Stimulated activated CD8-positive, alpha-beta memory T cell treated with anti-CD3 and anti-CD28 coated beads, Interleukin-15, amount 100 ng/mL, for 4 hours (primary cell): Measurements from ENCODE around the gene PHAF1.
"Not testable (repeated sequence)": the region's sequence is repeated elsewhere in the genome, so short reads cannot be mapped to it uniquely, and the experiment has no call there.

Experiments
- DNase-seq, 2 donors: peaks; one replicate each; pipeline ENCODE4 v3.0.0-alpha.2; 2020; ENCODE audit warnings: low read depth in 2 of 2

The PHAF1 gene

DNA sequence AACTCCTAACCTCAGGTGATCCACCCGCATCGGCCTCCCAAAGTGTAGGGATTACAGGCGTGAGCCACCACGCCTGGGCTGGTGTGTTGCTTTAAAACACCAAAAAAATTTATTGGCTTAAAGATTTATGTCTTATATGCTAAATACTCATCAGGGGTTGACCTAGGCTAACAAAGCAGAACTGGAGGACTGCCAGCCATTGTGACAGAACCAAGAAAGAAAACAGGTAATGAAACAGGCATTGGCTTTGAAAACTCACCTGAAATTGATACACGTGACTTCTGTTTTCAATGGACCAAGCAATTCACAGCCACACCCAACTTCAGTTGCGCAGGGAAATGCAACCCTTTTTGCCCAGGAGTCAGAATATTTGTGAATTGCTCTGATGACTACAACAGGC, 4.9 kb upstream of the PHAF1 start:
- no peak for DNase-seq

GRCh38 chr16:67105246-67105645, 4.5 kb upstream of the PHAF1 start:
- DNase-seq, result no peak

- no peak for DNase-seq
Measured at GRCh38 chr16:67105881-67106280, 3.9 kb upstream of the PHAF1 start.

- DNase-seq, result no peak
Measured at GRCh38 chr16:67108489-67108888, 1.3 kb upstream of the PHAF1 start.

DNA sequence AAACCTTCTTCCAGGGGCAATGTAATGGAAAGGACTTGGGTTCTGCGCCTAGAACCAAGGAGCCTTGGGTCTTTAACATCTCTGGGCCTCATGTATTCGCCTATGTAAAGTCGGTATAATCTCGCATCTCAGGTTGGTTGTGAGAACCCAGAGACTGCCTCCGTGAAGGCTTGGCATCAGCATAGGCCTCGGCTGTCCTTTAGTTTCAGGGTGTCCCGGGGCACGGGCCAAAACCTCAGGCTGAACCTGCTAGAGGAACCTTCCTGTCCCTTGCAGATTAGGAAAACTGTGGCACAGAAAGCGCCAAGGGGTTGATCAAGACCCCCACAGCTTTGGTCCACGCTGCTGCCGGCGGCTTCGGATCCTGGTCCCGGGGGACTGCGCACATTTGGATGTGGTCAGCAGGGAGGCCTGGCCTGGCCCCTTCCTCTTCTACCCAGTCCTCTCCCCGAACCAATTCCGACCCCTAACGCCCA, 772 bp upstream of the PHAF1 start:
- DNase-seq, result no peak

DNA sequence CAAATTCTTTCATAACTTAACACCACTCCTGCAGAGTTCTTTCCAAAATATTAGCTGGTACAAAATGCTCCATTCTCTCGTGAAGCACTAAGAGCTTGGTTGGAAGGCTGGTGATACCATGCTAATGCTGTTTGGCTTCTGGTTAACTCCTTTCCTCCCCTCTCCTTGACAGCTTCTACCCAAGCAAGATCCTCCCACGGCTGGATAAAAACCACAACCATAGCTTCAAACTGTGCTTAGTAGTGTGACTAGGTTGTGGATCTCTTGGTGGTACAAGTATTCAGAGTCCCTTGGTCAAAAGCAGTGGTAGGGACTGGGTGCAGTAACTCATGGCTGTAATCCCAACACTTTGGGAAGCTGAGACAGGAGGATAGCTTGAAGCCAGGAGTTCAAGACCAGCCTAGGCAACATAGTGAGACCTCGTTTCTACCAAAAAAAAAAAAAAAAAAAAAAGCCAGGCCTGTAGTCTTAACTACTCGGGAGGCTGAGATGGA, 2.3 kb downstream of the PHAF1 start:
- DNase-seq, result no peak

DNA sequence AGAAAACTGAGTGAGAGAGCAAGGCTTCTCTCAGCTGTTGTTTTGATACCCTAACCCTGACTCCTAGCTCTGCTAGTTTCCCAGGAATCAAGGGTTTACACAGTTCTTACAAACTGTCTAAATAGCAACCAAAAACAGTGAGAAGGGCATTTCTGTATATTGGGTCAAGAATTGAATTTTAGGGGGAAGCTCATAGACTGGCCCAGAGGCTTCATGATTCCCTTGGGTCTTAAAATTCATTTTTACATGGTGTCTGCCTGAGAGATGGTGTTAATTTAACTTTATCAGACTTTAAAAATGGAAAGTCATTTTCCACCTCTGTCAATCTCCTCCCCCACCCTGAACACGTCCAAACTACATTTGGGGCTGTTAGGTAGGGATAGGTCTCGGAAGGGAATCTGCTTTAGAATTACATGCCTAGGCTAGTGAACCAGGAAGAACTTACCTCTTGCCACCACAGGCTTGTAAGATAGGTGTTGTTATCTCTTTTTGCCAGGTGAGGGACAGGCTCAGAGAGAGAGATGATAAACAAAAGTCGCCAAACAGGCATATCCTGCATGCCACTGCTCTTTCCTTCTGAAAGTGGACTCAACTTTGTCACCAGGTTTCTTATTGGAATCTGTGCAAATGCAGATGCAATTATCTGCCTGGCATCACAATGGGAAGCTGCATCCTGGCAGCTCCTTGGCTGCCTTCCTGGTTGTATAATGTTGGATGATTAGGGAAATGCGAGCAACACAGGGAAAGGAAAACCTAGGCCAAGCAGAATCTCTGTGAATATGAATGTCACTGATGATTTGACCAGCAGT, 3.1 kb downstream of the PHAF1 start:
- DNase-seq, result no peak

- no peak for DNase-seq
Measured at GRCh38 chr16:67114793-67115192, 5.1 kb downstream of the PHAF1 start.

DNA sequence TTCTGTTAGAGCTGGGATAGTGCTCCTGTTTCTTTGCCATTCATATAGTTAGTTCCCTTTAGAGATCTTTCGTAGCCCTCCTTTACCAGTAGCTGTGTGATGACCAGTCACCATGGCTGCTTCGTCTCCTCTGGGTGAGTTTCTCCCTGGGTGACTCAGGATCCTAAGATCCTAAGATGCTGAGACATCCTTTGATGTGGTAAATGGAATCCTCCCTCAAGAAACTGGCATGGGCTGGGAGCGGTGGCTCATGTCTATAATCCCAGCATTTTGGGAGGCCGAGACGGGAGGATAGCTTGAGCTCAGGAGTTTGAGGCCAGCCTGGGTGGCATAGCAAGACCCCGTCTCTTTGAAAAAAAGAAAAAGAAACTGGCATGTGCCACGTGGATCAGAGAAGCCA, 5.9 kb downstream of the PHAF1 start:
- no peak for DNase-seq

- DNase-seq, result no peak
Measured at GRCh38 chr16:67116388-67117311, 6.9 kb downstream of the PHAF1 start.

- DNase-seq, result no peak
Measured at GRCh38 chr16:67117716-67118115, 8.0 kb downstream of the PHAF1 start.

DNA sequence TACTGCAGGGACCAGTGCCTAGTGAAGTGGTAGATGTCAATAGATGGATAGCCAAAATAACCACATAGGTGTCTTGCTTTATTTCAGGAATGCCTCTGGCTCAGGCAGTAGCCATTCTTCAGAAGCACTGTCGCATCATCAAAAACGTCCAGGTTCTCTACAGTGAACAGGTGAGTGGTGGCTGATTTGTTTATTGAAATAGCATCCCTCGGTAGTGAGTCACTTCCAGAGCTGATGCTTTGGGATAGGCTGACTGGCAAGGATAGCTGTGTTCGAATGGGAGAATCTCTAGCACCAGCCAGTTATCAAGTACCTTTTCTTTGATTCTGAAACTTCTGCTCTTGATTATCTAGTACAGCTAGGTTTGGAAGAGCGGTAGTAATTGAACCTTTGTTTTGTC, 10.3 kb downstream of the PHAF1 start:
- no peak for DNase-seq

DNA sequence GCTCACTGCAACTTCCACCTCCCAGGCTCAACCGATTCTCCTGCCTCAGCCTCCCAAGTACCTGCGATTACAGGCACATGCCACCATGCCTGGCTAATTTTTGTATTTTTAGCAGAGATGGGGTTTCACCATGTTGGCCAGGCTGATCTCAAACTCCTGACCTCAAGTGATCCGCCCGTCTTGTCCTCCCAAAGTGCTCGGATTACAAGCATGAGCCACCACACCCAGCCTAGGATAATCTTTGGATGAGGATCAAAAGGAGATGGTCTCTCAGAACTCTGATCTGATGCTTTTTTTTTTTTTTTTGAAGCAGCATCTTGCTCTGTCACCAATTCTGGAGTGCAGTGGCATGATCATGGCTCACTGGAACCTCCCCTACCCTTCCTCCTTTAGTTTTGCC, 13.1 kb downstream of the PHAF1 start:
- not testable (repeated sequence) for DNase-seq

DNA sequence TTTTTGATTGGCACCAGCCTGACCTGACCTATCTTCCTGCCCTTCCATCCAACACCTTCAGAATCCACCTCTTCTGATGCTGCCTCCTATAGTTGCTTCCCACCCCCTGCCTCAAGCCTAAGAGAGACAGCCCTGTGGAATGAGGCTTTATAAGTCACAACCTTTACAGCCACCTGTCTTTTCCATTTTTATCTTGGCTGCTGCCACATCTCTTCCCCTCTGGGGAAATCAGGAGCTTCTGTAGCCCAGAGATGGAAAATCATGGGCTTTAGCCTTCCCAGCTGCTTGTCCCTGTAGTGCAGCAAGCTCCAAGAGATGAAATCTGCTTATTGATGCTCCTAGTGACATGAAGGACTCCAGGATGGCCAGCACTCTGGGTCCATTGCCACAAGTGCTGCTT, 18.7 kb downstream of the PHAF1 start:
- no peak for DNase-seq

GRCh38 chr16:67128887-67129286, 19.1 kb downstream of the PHAF1 start:
- no peak for DNase-seq

DNA sequence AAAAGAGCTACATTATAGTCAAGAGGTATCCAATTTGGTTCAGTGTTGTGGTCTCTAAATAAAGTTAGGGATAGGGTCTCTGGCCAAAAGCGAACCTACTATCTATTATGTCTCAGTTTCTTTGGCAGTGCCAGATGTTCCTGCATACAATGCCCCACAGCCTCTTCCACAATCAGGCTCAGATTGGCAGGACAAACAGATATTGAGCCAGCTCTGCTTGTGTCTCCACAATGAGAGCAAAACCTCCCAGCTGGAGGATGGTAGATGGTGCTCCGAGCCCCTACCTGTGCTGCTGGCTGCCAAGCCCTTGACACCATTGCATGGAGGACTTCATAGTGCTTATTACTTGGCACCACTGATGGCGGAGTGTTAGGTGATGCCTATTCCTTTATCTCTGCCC, 19.7 kb downstream of the PHAF1 start:
- no peak for DNase-seq

DNA sequence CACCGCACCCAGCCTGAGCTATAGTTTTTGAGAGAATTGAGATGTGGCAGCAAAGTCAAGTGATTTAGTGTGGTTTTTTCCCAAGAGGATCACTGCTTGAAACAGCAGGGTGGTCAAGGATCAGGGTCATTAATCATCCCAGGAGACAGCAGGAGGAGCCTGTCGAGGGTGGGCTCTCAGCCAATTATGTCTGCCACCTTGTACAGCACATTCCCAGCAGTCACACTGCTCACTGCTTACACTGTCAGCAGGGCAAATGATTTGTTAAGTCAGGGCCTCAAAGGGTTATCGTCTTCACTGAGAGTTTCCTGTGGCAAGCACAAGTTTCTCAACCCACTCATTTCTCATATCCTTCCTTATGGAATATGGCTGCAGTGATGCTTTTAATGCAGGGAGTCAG, 27.9 kb downstream of the PHAF1 start:
- DNase-seq, result no peak

- DNase-seq, result no peak
Measured at GRCh38 chr16:67141391-67141790, 31.6 kb downstream of the PHAF1 start.

GRCh38 chr16:67142342-67142741, 32.6 kb downstream of the PHAF1 start:
- DNase-seq, result no peak

- DNase-seq, result no peak
Measured at GRCh38 chr16:67144943-67145342, 35.2 kb downstream of the PHAF1 start.

DNA sequence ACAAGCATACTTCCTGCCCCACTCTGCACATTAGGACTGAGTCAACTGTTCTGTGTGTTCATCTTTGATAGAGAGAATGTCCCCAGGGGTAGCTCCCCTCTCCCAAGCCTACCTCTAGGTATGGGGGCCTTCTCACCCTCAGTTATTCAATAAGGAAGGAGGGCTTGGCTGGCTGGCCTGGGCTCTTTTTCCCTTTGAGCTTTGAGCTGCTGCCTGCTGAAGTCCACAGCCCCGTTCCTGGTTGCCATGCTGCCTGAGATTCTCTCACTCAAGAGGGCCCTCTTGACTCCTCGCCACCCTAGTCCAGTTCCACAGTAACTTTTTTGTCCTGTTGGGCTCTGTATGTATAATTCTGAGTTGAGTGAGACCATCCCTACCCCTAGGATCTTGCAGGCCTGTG, 36.0 kb downstream of the PHAF1 start:
- DNase-seq, result no peak

GRCh38 chr16:67146523-67147357, 37.0 kb downstream of the PHAF1 start:
- DNase-seq, result no peak
